HG02870 (cell line): Measurements from ENCODE around the gene TLK1.
"Not testable (repeated sequence)": the region's sequence is repeated elsewhere in the genome, so short reads cannot be mapped to it uniquely, and the experiment has no call there.

Experiments
- ATAC-seq: cut with Tn5 transposase; IDR thresholded peaks from one replicate; pipeline ENCODE4 v1.9.1; 2021; ENCODE audit warnings: mild to moderate bottlenecking, moderate library complexity; ENCODE audit not compliant: unreplicated experiment

Gene TLK1

GRCh38 chr2:171169839-171170238 lies 9.1 kb upstream of the TLK1 start:
- no peak for ATAC-seq

GRCh38 chr2:171169333-171169732 lies 8.6 kb upstream of the TLK1 start:
- no peak for ATAC-seq

- no peak for ATAC-seq
Observed at GRCh38 chr2:171167352-171167997, 6.8 kb upstream of the TLK1 start.

- ATAC-seq, result no peak
Observed at GRCh38 chr2:171166328-171166983, 5.8 kb upstream of the TLK1 start.

GRCh38 chr2:171165967-171166327 lies 5.3 kb upstream of the TLK1 start:
- ATAC-seq, result no peak

GRCh38 chr2:171163261-171163660 lies 2.6 kb upstream of the TLK1 start:
- no peak for ATAC-seq

GRCh38 chr2:171162522-171163197 lies 2.0 kb upstream of the TLK1 start:
- not testable (repeated sequence) for ATAC-seq

- ATAC-seq, result peak; percentile 47
Observed at GRCh38 chr2:171160956-171161740, 455 bp upstream of the TLK1 start.

GRCh38 chr2:171159372-171160118 lies 1.1 kb downstream of the TLK1 start:
- peak; percentile 19 for ATAC-seq

GRCh38 chr2:171158790-171159371 lies 1.8 kb downstream of the TLK1 start:
- ATAC-seq, result no peak

GRCh38 chr2:171158036-171158789 lies 2.5 kb downstream of the TLK1 start:
- no peak for ATAC-seq

- no peak for ATAC-seq
Observed at GRCh38 chr2:171157109-171157500, 3.6 kb downstream of the TLK1 start.

GRCh38 chr2:171154348-171154747 lies 6.3 kb downstream of the TLK1 start:
- no peak for ATAC-seq

GRCh38 chr2:171150694-171151285 lies 9.9 kb downstream of the TLK1 start:
- ATAC-seq, result no peak

- ATAC-seq, result no peak
Observed at GRCh38 chr2:171149986-171150693, 10.6 kb downstream of the TLK1 start.

- ATAC-seq, result no peak
Observed at GRCh38 chr2:171149171-171149938, 11.3 kb downstream of the TLK1 start.

GRCh38 chr2:171147081-171147480 lies 13.6 kb downstream of the TLK1 start:
- no peak for ATAC-seq

GRCh38 chr2:171146633-171147032 lies 14.1 kb downstream of the TLK1 start:
- ATAC-seq, result no peak
